IPS-NIHi7 (cell line): Measurements from ENCODE around the gene ZNF431.
"Not testable (repeated sequence)": the region's sequence is repeated elsewhere in the genome, so short reads cannot be mapped to it uniquely, and the experiment has no call there.

Experiments used
- DNase-seq: peaks from one replicate; pipeline ENCODE4 v3.0.0; 2012; ENCODE audit warnings: mixed read lengths; ENCODE audit errors: extremely low spot score

The ZNF431 gene

GRCh38 chr19:21143854-21144253, 2.0 kb downstream of the ZNF431 start:
- no peak for DNase-seq

DNA sequence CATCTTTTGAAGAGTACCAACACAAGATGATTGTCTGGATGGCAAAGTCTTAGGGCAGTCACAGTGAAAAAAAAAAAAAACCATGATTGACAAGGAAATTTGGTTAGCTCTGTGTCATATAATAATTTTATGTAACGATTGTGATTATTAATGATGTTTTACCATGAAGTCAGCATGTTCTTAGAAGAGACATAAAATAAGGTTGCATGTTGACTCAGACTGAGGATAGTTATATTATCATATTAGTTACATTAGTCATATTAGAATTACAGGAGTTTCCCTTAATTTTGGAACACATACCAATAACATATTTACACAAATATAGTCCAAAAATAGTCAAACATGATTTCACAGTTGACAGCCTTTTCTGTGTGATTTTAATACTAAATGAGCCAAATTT, 5.7 kb downstream of the ZNF431 start:
- DNase-seq, result no peak

GRCh38 chr19:21148681-21149080, 6.8 kb downstream of the ZNF431 start:
- DNase-seq, result no peak

GRCh38 chr19:21149877-21150276, 8.0 kb downstream of the ZNF431 start:
- no peak for DNase-seq

DNA sequence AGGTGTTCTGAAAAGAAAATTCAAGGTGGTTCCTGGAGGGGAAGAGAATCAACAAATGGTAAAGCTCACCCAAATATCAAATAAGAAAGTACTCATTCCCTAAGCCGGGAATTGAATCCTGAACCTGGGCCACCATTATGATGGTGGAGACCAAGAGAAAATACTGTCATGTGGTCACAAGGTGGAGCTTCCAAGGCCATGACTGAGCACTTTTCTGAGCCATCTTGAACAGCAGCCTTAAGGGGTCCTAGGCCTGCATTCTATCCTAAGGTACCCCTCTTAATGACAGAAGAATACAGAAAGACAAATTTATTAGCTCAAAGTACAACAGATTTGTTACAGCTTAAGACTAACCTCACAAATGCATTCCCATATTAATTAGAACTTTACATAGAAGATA, 9.6 kb downstream of the ZNF431 start:
- DNase-seq, result no peak

DNA sequence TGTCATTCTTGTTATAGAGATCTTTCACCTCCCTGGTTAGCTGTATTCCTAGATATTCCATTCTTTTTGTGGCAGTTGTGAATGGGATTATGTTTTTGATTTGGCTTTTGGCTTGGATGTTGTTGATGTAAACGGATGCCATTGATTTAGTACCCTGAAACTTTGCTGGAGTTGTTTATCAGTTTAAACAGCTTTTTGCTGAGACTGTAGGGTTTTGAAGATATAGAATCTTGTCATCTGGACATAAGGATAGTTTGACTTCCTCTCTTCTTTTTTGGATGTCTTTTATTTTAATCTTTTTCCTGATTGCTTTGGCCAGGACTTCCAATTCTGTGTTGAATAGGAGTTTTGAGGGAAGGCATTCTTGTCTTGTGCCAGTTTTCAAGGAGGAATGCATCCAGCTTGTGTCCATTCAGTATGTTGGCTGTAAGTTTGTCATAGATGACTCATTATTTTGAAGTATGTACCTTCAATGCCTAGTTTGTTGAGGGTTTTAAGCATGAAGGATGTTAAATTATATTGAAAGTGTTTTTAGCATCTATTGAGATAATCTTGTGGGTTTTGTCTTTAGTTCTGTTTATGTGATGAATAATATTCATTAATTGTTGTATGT, 16.8 kb downstream of the ZNF431 start:
- no peak for DNase-seq

DNA sequence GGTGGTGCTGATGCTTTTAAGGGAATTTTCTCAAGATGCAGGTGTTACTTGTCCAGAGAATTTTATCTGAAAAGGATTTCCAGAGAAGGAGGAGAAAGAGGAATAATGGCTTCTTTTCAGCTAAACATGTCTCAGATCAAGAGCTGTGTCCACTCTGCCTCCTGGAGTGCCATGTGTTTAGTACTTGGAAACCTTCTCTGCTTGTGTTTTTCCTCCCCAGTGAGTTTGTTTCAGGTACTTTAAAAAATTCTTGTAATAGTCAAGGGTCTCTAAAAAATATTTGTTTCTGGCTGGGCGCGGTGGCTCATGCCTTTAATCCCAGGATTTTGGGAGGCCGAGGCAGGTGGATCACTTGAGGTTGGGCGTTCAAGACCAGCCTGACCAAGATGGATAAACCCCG, 22.7 kb downstream of the ZNF431 start:
- DNase-seq, result no peak

- no peak for DNase-seq
Measured at GRCh38 chr19:21166436-21166835, 24.6 kb downstream of the ZNF431 start.

DNA sequence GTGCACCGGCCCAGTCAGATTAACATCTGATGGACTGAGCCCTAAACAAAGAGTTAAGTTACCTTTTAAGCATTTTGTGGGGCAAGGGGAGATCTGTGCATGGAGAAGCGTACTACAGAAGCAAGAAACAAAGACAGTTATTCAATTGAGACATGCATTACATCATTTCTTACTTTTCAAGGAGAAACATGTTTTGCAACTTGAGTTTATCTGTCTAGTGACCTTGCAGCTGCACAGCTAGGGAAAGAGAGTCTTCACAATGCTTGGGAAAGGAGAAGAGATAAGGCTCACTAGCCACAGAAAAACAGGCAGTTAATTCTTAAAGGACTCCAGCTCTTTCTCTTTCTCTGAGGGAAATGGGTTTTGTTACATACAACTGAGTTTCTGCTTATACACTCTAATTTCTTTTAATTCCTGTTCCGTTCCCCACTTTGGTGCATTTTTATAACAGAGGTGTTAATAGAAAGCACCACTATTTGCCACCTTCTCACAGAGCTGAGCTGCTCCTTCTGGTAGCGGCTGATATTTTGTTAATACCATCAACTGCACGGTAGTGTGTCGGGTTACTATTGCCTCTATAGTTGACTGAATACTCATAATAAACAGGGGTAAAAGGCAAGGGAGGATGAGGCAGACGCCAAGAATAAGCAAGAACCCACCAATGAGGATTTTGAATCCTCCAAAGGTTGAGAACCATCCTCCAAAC, 55.9 kb downstream of the ZNF431 start:
- no peak for DNase-seq

GRCh38 chr19:21202865-21203494, 61.1 kb downstream of the ZNF431 start:
- DNase-seq, result peak; percentile 80

GRCh38 chr19:21210037-21210621, 68.3 kb downstream of the ZNF431 start:
- DNase-seq, result no peak

GRCh38 chr19:21221693-21222092, 79.9 kb downstream of the ZNF431 start:
- no peak for DNase-seq

- not testable (repeated sequence) for DNase-seq
Measured at GRCh38 chr19:21229938-21230337, 88.1 kb downstream of the ZNF431 start.

GRCh38 chr19:21233691-21234090, 91.9 kb downstream of the ZNF431 start:
- no peak for DNase-seq

- not testable (repeated sequence) for DNase-seq
Measured at GRCh38 chr19:21236751-21237150, 94.9 kb downstream of the ZNF431 start.

- no peak for DNase-seq
Measured at GRCh38 chr19:21238670-21239069, 96.8 kb downstream of the ZNF431 start.
